ENCODE measurements around the gene MR1.

MR1 gene

DNA sequence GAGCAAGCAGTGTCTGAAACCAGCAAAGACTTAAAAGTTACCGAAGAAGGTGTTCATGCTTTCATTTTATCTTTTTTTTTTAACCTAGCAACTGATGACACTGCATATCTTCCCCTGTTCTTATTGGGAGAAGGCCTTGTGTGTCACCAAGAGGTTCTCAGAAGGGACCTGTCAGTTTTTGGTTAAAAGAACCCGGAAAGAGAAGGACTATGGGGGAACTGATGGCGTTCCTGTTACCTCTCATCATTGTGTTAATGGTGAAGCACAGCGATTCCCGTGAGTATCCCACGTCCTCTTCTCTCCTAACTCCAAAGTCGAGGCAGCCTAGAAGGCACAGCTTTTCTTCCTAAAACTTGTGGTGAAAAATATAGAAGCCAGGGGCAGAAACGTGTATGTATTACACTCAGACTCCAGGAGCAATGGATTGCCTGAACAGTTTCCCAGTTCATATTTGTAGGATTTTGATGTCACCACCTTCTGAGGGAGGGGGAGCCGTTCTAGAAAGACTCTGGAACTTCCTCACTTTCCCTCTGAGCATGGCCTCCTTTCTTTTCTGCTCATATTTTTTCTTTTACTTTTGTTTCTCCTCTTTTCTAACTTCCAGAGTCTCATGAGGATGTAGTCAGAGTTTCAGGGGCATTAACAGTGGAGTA lies at the start of gene MR1:
Gene MR1, plus strand, starts transcription at position 185 of the 653 bp plus-strand sequence. Its CDS starts 25 bp downstream, at position 210.
- peak; percentile 84 for DNase-seq

DNA sequence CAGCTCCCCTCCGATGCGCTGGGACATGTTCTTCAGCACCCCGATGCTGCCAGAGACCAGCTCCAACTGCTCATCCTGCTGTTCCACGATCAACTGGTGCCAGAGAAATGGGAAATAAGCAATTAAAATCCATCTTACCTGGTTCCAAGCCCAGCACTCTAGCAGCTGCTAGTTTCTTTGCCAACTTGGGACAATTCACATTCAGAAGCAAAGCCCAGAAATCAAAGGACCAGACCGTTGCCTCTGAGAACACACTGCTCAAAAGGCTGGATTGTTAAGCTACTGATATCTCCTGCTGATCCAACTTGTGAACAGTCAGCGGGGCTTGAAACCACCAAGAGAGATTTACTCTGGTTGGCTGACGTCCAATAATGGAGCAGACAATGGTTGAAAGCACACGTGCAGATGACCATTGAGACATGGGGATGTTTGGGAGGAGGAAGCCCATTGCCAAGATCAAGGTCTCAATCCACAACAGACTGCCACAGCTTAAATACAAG lies 45.5 kb upstream of the MR1 start:
- DNase-seq: no peak

DNA sequence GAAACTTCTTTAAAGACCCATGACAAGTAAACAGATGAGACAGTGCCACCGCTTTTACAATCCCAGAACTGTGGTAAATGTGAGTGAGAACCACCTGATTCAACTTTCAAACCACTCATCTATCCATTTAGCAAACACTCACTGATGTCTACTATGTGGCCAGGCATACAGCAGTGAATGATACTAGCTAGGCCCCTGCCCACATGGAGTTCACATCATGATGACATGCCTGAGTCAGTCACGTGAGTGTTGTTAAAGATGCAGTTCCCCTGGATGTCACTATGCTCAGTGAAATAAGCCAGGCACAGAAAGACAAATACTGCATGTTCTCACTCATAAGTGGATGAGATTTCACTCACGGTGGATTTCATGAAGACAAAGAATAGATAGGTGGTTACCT lies 39.5 kb upstream of the MR1 start:
- DNase-seq: peak; percentile 3

DNA sequence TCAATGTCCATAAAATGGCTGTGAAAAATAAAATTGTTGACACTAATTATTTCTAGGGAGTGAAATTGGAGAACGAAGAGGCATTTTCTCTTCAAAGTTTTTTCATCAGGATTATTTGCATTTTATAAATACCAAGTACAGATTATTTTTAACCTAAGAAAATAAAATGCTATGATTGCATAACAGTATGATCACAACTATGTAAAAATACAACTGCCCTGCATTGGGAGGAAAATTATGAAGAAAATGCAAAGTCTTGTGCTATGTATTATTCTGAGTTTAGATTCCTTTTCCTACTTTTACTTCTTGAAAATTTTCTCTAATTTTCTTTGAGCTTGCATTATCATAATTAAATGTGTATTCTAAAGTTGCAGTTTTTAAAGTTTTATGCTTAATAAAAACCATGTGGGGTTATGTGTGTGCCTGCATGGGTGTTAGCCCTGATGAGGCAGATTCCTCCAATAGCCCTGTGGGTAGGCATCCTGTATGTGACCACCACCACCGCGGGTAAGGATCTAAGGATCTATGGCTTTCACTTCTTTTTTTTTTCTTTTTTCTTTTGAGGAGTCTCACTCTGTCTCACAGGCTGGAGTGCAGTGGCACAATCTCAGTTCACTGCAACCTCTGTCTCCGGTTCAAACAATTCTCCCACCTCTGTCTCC lies 35.8 kb upstream of the MR1 start:
- no peak for DNase-seq

DNA sequence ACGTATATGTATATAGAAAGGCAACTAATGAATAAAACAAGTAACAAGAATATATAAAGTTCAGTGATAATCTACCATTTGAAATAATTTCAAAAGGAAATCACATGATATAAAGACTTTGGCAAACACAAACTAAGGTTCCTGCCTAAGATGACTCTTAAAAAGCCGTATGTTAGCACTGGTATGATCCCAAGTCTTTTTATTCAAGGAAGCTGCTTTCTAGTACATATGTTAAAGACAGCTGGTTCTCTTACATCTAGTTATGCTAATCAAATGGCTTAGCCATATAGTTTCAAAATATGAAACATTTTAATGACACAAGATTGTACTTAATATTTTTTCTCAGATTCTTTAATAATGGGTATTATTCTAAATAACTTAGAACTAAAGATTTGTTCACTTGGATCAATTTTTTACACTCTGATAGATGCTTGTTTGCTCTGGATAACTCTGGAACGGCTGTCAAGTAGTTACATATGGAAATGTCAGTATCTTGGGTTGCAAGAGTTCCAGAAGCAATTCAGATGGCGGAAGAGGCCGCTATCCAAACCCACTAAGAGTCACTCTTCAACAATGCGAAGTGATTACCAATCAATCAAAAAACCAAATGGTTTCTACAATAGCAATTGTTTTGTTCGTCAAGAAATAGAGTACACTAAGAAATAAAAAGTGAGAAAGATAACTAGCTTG lies 32.5 kb upstream of the MR1 start:
- no peak for DNase-seq

DNA sequence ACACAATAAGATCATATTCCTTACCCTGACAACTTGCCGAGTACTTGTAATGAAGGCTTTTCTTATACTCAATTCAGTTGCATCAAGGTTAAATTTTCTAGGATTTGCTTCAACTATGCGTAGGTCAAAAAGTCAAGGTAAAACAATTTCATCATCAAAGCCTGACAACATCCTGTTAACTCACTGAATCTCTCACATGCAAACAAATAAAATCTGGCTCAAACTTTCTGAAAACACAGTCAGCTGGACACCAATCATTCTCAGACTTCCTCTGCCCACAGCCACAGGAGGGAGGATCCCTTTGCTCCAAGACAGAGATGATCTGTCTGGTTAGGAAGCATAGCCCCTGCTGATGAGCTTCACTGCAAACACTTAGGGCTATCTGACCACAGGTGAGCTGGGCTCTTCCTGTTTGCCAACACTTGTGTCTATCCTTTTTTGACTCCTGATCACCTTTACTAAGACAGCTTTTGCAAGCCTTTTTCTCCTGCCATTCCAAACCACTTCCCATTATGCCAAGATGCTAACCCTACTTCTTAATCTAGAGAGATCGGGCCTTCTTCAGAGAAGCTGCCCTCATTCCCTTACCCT lies 31.1 kb upstream of the MR1 start:
- DNase-seq: no peak

DNA sequence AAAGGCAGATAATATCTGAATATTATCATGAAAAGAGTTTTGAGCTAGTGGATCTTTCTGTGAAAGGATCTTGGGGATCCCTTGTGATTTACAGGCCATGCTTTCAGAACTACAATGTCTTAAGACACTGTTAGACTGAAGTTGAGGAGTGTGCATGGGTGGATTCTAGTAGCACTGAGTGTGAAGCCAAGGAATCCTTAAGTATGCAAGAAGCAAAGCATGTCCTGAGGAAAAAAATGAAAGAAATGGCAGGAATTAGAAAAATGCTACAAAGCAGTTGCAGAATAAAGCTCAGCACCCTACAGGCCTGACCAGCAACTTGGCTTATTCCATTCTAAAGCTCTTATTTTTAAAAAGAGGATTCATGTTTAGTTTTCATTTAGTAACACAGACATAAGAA lies 23.0 kb upstream of the MR1 start:
- DNase-seq: peak; percentile 31

DNA sequence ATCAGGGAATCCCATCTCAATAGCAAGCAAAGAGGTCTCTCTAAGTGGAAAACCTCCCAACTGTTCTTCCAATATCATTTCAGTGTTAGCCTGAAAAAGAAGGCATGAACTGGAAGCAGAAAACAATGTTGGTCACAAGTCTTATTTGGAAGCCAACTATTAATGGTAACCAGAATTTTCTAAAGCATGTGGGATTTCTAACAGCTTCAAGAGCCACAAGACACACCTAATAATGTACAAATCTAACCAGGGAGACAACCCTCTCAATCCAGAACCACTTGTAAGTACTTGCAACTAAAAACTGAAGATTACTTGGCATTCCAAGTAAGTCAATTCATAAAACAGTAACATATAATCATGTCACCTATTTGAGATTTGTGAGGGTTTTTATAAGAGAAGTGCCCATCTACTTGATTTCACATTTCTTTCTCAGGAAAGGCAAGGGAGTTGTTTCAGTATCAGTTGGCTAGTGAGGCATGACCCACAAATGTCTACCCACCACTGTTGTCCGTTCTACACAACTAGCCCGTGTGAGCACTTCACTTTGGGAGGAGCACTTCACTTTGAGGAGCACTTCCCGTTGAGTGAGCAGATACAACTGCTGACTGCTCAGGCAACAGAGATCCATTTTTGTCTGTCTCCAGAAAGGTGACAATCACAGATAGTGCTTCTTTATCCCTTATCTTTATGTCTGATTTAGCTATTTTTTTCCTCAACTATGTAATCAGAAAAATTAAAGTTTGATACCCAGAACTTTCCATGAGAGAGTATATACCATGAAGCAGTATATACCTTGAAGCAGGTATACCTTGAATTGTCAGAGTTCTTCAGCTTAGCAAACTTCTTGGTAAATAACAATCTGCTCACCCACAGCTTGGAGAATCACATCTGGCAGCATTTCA lies 22.2 kb upstream of the MR1 start:
- no peak for DNase-seq

DNA sequence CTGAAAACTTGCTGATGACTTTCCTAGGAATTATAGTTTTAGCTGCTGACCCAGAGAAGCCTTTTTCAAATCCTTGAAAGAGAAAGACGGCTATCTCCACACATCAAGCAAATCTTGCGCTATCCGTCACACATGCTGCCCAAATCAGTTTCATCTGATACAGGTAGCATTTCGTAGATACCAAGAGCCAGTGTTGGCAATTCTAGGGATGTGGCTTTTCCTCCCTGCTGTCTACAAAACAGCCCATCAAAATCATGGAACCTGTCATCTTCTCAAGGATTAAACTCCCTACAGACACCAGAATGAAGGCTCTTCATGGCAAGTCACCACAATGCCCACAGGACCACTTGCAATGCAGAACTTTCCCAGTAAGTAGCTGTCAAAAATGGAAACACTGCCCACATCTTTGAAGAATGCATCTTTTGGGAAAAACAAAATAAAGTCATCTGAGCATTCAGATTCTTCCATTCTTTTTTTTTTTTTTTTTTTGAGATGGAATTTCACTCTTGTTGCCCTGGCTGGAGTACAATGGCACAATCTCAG lies 21.5 kb upstream of the MR1 start:
- no peak for DNase-seq

DNA sequence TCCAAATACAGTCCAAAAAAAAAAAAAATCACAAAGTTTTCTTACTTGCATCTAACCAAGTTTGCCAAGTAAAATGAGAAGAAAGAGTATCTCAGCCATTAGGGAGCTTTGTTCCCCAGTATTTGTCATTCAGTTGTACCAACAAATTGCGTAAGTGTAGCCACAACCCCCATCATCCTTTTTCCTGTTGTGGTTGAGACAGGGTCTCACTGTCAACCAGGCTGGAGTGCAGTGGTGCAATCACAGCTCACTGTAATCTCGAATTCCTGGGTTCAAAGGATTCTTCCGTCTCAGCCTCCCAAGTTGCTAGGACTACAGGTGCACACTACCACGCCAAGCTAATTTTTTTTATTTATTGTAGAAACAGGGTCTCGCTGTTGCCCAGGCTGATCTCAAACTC lies 20.6 kb upstream of the MR1 start:
- no peak for DNase-seq

DNA sequence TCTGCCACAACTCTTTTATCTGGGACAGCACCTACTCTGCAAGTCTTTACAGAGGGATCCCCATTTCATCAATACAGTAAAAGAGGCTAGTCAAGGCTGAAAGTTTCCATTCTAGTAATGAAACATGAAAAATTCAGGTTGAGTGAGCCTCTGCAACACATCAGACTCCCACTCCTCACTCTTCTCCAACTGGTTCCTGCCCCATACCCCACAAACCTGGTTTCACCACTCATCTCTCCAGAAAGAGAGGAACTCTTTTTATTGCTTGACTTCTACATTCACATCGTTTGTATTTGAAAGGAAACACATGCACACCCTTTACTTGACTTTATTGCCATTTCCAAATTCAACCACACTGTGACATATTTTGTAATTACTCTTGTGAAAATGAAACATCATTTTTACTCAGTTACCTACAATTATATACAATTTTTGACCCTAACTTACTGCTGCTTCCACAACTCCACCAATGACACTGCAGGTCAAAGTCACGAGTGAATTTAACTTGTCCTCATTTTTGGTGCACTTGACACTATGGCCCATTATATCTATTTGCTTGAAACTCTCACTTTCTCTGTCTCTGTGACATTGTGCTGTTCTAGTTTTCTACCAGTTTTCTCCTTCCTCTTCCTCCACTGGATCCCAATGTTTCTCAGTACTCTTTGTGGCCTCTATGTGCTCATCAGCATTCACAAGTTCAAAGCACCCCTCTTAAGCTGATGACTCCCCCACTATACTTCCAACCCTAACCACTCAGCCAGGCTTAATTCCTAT lies 19.1 kb upstream of the MR1 start:
- peak; percentile 3 for DNase-seq

DNA sequence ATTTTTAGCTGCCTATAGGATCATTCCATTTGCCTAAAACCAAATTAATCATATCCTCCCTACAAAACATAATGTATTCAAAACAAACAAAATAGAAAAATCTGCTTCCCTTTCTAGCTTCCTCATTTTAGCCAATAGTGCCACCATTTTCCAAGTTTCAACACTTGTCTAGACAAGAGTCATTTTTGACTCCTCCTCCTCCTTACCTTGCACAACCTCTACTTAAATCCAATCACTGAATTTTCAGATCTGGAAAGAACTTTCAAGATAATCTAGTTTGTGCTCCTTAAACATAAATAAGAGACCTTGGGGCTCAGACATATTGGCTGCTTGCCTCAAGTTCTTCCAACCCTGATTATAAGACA lies 18.6 kb upstream of the MR1 start:
- no peak for DNase-seq

DNA sequence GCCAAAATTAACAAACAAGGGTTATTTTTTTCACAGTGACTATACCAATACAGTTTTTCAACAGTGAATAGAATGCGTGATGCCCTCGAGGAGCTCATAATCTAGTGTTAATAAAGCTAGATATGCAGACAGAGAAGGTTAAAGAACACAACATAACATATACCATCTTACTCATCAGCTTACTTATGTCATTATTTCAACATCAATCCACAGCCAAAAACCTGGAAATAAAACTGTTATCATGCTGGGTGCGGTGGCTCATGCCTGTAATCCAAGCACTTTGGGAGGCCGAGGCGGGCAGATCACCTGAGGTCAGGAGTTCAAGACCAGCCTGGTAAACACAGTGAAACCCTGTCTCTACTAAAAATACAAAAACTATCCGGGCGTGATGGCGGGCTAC lies 17.2 kb upstream of the MR1 start:
- DNase-seq: peak; percentile 12

DNA sequence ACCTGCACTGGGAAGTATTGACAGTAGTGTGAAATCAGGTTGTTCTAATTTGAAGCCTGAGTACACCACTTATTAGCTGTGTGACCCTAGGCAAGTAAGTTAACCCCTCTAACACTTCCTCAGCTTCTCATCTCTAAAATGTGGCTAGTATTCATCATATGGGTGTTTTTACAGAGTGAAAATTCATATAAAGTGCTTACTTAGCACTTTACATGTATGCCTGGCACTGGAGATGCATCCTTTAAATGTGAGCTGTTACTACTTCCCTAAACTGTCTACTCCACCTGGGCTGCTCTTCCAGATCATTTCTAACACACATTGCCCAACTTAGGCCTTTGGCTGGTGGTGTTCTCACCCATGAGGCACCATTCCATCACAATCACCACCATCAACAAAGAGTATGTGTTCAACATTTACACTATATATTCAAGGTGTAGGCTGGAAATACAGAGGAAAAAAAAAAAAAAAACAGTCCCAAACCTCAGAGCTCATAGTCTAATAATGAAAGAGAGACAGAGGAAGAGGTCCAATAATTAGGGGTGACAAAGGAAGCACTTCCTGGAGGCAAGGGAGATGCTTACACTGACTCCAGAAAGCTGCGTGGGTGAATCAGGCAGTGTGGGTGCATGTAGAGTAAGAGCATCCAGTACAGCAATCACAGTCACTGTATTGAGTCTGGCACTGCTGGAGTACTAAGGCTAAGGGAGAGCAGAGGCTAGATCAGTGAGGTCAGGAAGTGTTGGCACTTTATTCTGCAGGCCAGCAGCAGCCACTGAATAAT lies 14.7 kb upstream of the MR1 start:
- no peak for DNase-seq

DNA sequence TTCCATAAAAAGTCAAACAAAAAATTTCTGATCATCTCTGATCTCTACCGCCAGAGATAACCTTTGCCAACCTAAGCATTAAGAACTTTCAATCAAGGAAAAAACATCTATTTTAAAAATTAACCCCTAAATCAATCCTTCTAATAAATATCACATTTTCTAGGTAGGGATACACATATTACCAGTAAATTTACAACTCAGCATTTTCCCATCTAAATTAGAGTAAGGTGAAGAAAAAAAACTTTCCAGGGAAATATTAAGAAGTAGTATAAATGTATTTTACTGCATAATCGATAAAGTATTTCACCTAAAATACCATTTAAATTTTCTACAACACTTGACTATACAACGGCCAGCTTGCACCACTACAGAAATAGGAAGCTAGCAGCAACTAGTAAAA lies 12.6 kb upstream of the MR1 start:
- no peak for DNase-seq

DNA sequence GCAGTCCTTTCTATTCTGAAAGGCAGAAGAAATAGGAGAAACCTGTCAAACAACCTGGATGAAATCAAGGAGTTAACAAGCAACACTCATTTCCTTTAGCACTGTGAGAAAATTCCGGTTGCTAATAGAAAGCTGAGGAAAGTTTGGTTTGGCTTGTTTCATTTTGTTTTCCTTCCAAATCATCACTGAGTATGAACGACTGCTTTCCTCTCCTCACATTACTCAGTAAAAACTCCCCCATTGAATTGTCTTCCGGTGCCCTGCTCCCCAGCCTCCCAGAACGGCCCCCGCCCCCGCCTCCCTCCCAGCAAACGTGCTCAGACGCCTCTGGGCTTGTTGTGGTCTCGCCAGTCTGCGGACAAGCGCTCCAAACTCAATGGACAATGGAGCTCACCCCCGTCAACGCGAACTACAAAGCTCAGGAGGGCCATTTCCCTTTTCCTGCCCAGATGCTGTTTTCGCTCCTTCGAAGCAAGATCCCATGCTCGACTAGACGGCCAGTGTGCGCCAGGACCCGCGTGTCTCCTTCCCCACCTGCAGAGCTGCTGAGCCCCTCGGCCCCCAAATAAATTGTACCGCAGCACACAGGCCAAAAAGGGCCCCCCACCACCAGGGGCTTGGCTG lies 11.9 kb upstream of the MR1 start:
- peak; percentile 61 for DNase-seq

DNA sequence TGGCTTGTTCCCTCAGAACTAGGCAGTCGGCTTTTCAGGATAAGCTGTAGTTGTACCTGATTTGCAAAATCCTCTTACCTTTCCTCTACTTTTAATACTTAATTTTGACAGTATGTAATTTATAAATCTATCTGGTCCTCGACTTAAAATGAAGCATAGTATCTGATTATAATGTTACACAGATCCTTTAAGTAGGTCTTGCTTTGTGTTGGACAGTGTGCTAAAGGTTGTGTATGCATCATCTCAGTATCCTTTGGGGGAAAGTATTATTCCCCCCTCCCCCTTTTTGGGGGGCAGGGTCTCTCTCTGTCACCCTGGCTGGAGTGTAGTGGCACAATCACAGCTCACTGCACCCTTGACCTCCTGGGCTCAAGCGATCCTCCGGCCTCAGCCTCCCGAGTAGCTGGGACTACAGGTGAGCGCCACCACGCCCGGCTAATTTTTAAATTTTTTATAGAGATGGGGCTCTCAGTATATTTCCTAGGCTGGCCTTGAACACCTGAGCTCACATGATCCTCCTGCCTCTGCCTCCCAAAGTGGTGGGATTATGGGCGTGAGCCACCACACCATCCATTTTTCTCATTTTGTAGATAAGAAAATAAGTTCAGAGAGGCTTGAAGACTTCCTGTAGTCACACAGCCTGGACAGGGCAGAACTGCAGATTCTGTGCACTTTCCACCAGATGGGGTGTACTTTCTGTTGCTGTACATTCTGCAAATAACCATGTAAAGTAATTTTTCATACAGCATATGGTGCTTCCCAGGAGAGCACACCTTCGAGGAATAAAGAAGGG lies 10.3 kb upstream of the MR1 start:
- no peak for DNase-seq

DNA sequence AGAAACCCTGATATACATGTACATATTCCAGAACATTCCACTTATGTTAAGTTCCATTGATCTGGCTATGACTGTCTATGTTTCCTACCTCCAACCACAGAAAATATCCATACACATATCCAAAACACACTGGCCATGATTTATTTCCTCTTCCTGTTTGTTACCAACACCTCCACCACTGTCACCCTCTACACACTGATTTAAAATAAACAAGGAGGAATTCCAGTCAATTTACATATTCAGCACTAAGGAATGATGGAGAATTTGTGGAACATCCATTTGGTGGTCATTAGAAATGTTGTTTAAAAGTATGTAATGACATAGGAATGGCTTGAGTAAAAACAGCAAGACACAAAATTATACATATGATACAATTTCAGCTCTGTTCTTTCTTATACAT lies 5.6 kb upstream of the MR1 start:
- peak; percentile 73 for DNase-seq

DNA sequence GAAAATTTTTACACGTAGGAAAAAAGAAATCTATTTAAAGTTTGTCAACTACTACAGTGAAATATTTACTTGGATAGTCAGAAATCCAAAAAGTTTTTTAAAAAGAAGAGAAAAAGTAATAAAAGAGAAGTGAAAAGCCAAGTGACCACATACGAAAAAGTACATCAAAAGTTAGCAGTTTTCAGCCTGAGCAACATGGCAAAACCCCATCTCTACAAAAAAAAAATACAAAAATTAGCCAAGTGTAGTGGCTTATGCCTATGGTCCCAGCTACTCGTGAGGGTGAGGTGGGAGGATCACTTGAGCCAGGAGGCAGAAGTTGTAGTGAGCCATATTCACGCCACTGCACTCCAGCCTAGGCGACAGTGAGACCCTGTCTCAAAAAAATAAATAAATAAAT lies 5.2 kb upstream of the MR1 start:
- no peak for DNase-seq
